Measurements from ENCODE around the gene ALX4. TPM values are rescaled to one million over a fixed set of nuclear protein-coding genes. Genes with fewer than 3 reads are reported as not detected.

The ALX4 gene
- total and polyA plus RNA-seq, 3 donors from 2014 or later: 0.56 to 1.0 (median 0.58) TPM

DNA sequence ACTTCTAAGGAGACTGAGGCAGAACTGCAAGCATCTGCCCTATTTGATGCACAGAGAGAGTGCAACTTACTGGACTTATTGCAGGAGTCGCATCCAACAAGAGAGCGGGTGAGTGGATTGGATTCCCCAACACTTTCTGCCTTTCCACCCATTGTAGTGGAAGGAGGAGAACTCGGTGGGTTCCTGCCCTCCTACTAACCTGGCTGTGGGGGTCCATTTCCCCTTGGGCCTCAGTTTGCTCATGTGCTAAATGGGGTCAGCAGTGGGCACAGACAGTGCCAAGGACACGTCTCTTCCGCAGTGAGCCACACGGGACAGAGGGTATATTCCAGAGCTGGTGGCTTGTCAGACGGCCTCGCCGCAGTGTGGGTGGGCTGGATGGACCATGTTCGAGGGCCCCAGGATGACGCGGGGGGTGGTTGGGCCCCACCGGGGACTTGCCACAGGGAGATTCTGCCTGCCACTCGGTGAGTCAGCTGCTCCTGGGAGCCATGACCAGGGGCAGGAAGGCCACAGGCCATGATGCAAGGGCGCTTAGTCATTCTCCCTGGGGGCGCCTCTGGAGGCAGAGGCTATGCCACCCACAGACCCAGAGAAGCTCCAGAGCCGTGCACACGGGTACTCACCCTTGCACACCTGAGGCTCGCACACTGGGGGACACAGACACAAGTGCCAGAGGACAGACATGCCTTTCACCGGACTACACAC lies 8.2 kb downstream of the ALX4 start:
- no peak for DNase-seq
- Histone ChIP-seq H3K27ac (no peak overlapping the region), H3K9me3 (no peaks in the 10 kb centered on the region), H3K27me3 (no peaks in the 10 kb centered on the region), H3K4me1 (peaks cover 4% of the 10 kb centered on the region), H3K4me3 (no peak overlapping the region), H3K36me3 (ENCODE audit: low read depth, missing control alignments) (no peaks in the 10 kb centered on the region)
- WGBS, 2 donors: 92 to 96% methylated on average over 14 to 17 of the region's 20 CpGs
- TF ChIP-seq, protein P1, sequence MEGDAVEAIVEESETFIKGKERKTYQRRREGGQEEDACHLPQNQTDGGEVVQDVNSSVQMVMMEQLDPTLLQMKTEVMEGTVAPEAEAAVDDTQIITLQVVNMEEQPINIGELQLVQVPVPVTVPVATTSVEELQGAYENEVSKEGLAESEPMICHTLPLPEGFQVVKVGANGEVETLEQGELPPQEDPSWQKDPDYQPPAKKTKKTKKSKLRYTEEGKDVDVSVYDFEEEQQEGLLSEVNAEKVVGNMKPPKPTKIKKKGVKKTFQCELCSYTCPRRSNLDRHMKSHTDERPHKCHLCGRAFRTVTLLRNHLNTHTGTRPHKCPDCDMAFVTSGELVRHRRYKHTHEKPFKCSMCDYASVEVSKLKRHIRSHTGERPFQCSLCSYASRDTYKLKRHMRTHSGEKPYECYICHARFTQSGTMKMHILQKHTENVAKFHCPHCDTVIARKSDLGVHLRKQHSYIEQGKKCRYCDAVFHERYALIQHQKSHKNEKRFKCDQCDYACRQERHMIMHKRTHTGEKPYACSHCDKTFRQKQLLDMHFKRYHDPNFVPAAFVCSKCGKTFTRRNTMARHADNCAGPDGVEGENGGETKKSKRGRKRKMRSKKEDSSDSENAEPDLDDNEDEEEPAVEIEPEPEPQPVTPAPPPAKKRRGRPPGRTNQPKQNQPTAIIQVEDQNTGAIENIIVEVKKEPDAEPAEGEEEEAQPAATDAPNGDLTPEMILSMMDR (IDR thresholded peaks at IDR 0.05): no peak
- TF ChIP-seq POLR2A (IDR thresholded peaks at IDR 0.05): no peak
- intact Hi-C loops (cut with DNase I; ENCODE audit: low total_unique reads): no loop called here

DNA sequence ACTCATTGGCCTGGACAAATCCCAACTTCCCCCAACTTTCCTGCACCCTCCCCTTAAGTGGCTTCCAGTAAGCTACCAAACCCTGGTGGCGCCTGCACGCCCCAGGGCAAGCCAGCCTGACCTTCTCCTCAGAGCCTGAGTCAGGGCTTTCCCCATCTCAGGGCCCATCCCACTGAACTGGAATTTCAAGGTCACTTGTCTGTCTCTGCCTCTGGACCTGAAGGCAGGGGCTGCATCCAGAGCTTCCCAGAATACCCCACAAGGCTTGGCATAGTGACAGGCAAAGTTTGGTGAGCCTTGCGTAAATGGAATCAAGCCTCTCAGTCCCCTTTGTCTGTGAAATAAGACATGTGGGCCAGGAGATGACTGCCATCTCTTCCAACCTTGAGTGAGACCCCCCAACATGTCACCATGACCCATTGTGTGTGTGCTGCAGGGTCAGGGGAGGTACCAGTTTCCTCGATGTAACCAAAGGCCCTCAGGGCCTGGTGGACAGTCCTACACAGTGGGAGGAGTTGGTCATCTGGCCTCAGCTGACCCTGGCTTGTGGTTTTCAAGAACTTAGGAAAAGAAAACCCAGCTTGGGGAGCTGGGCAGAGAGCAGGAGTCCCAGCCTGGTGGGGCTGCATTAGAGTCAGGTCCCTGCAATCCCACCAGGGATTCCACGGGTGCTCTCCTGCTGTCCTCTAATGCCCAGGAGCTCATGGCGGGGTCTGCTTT lies 8.9 kb downstream of the ALX4 start:
- WGBS, 2 donors: 72 to 82% methylated on average over 6 of the region's 6 CpGs
- TF ChIP-seq POLR2A (IDR thresholded peaks at IDR 0.05): no peak
- TF ChIP-seq, protein P1 (IDR thresholded peaks at IDR 0.05): no peak
- Histone ChIP-seq H3K27me3 (no peaks in the 10 kb centered on the region), H3K36me3 (ENCODE audit: low read depth, missing control alignments) (no peaks in the 10 kb centered on the region), H3K4me1 (peaks cover 4% of the 10 kb centered on the region), H3K27ac (no peak overlapping the region), H3K4me3 (no peak overlapping the region), H3K9me3 (no peaks in the 10 kb centered on the region)
- intact Hi-C loops (cut with DNase I; ENCODE audit: low total_unique reads): no loop called here
- no peak for DNase-seq

DNA sequence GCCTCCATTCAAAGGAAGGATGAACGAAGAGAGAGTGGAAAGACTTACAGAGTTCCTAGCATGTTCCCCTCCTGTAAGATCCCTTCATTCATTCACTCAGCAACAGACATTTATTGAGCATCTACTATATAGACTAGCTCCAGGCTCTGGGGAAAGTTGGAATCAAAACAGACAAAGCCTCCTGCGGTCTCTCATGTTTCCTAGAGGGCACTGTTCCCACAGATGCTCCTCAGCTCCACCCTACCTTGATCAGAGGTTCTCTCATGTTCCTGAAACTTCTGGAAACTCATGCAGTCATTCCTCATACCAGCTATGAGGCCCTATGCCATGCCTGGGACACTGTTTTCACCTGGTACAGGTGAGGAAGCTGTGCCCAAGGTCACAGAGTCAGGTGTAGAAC lies 11.1 kb downstream of the ALX4 start:
- no peaks in the 10 kb centered on the region for H3K9me3 ChIP-seq
- H3K27me3 ChIP-seq: no peaks in the 10 kb centered on the region
- H3K27ac ChIP-seq: no peak overlapping the region
- 82 to 99% methylated on average over 2 of the region's 2 CpGs for WGBS, 2 donors
- no peak for DNase-seq
- intact Hi-C loops (cut with DNase I; ENCODE audit: low total_unique reads): no loop called here
- H3K36me3 ChIP-seq (ENCODE audit: low read depth, missing control alignments): no peaks in the 10 kb centered on the region
- TF ChIP-seq, protein P1 (IDR thresholded peaks at IDR 0.05): no peak
- no peak for TF ChIP-seq POLR2A (IDR thresholded peaks at IDR 0.05)
- H3K4me1 ChIP-seq: no peaks in the 10 kb centered on the region
- no peak overlapping the region for H3K4me3 ChIP-seq

DNA sequence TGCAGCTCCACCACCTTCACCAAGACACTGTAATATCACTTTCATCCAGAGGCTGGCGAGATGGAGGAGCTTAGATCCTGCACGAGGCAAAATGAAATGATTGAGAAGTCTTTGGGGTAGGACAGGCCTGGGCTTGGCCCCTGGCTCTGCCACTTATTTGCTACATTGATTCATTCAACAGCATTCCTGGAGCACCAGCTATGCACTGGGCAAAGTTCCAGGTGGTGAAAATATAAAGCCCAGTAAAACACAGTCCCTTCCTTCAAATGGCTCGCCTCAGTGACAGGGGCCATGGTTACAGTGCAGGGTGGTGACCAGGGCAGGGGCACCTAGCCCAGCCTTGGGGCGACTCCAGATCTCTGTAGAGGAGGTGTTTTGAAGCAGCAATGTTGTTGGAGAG lies 19.7 kb downstream of the ALX4 start:
- WGBS, 2 donors: 74 to 80% methylated on average over 4 of the region's 4 CpGs
- DNase-seq: peak; percentile 72
- intact Hi-C loops (cut with DNase I; ENCODE audit: low total_unique reads): no loop called here
- Histone ChIP-seq H3K4me3 (no peak overlapping the region), H3K4me1 (peaks cover 12% of the 10 kb centered on the region), H3K36me3 (ENCODE audit: low read depth, missing control alignments) (no peaks in the 10 kb centered on the region), H3K27ac (no peak overlapping the region), H3K27me3 (no peaks in the 10 kb centered on the region), H3K9me3 (no peaks in the 10 kb centered on the region)
- TF ChIP-seq, protein P1 (IDR thresholded peaks at IDR 0.05): no peak
- no peak for TF ChIP-seq POLR2A (IDR thresholded peaks at IDR 0.05)

All from testis (tissue), 3 donors.